IMR-90 (cell line): ENCODE measurements around the gene KRTAP4-12. TPM values are rescaled to one million over a fixed set of nuclear protein-coding genes. Genes with fewer than 3 reads are reported as not detected.
"Not testable (repeated sequence)": the region's sequence is repeated elsewhere in the genome, so short reads cannot be mapped to it uniquely, and the experiment has no call there.

Experiments used
- ATAC-seq: fragments of 200-7000 bp; cut with Tn5 transposase; 2 replicates; pipeline ENCODE4 v1.9.1; 2020; ENCODE audit warnings: low read depth, mild to moderate bottlenecking, moderate library complexity
- BruUV-seq: library from RNA; stranded (reverse); fragments of 400-500 nt; replicated peaks from 2 replicates; lab custom pipeline; 2021; lab: Mats Ljungman, UMichigan
- CTCF ChIA-PET: fragments of 300-600 bp; formaldehyde crosslinking; extraction: SDS; loops from one replicate; lab custom pipeline; 2021; ENCODE audit warnings: antibody characterized with exemption; lab: Yijun Ruan, JAX
- POLR2A ChIA-PET: fragments of 300-600 bp; sonication (Branson Sonifier 250); formaldehyde crosslinking; loops from one replicate; lab custom pipeline; 2022; ENCODE audit warnings: antibody characterized with exemption; ENCODE audit not compliant: unreplicated experiment; lab: Charles Lee
- DNase-seq: peaks from one replicate; pipeline ENCODE4 v3.0.0; 2013
- H2AFZ ChIP-seq: replicated peaks from 2 replicates; pipeline ENCODE3; 2013; ENCODE audit warnings: low read length, mild to moderate bottlenecking; ENCODE audit not compliant: poor library complexity
- H2AK5ac ChIP-seq: 2 replicates; pipeline ENCODE4 v1.6.1; 2013; ENCODE audit warnings: low read depth, low read length, inconsistent platforms
- H2AK9ac ChIP-seq: replicated peaks from 2 replicates; pipeline ENCODE3; 2013; ENCODE audit warnings: mild to moderate bottlenecking, low read depth, low read length, moderate library complexity; ENCODE audit not compliant: poor library complexity
- H2BK120ac ChIP-seq: 2 replicates; pipeline ENCODE4 v1.6.1; 2013; ENCODE audit warnings: low read depth, low read length, inconsistent platforms
- H2BK15ac ChIP-seq: 3 replicates; pipeline ENCODE4 v1.6.1; 2013; ENCODE audit warnings: low read depth, low read length, inconsistent platforms
- H2BK20ac ChIP-seq: 2 replicates; pipeline ENCODE4 v1.6.1; 2013; ENCODE audit warnings: low read depth, mild to moderate bottlenecking, inconsistent platforms, low read length, moderate library complexity
- H2BK5ac ChIP-seq: 2 replicates; pipeline ENCODE4 v1.6.1; 2013; ENCODE audit warnings: mild to moderate bottlenecking, low read depth, low read length, inconsistent platforms; ENCODE audit not compliant: poor library complexity, severe bottlenecking
- H3K14ac ChIP-seq: replicated peaks from 2 replicates; pipeline ENCODE4 v1.6.1; 2013; ENCODE audit warnings: low read depth, low read length, inconsistent platforms
- H3K18ac ChIP-seq: 2 replicates; pipeline ENCODE4 v1.6.1; 2013; ENCODE audit warnings: low read depth, low read length, control low read depth
- H3K23ac ChIP-seq: 2 replicates; pipeline ENCODE4 v1.6.1; 2013; ENCODE audit warnings: low read depth, low read length, inconsistent platforms
- H3K27ac ChIP-seq: 2 replicates; pipeline ENCODE4 v1.5.1; 2013; ENCODE audit warnings: mild to moderate bottlenecking, control low read depth, low read length; ENCODE audit not compliant: insufficient read depth
- H3K27me3 ChIP-seq: 2 replicates; pipeline ENCODE4 v1.6.1; 2013; ENCODE audit warnings: low read length; ENCODE audit not compliant: control insufficient read depth, insufficient read depth
- H3K36me3 ChIP-seq: 2 replicates; pipeline ENCODE4 v1.6.1; 2013; ENCODE audit warnings: low read length, mixed read lengths; ENCODE audit not compliant: control insufficient read depth, insufficient read depth
- H3K4ac ChIP-seq: 2 replicates; pipeline ENCODE4 v1.6.1; 2013; ENCODE audit warnings: low read depth, low read length, inconsistent platforms
- H3K4me1 ChIP-seq: 2 replicates; pipeline ENCODE4 v1.6.1; 2013; ENCODE audit warnings: low read length, mixed read lengths; ENCODE audit not compliant: control insufficient read depth, insufficient read depth
- H3K4me2 ChIP-seq: 2 replicates; pipeline ENCODE4 v1.6.1; 2013; ENCODE audit warnings: low read depth, mild to moderate bottlenecking, control low read depth, low read length, moderate library complexity
- H3K4me3 ChIP-seq: 2 replicates; pipeline ENCODE4 v1.5.1; 2013; ENCODE audit warnings: low read depth, mild to moderate bottlenecking, control low read depth, low read length, moderate library complexity; ENCODE audit not compliant: insufficient read depth
- H3K56ac ChIP-seq: 2 replicates; pipeline ENCODE4 v1.6.1; 2013; ENCODE audit warnings: low read length, inconsistent platforms; ENCODE audit not compliant: insufficient read depth; ENCODE audit errors: extremely low read depth
- H3K79me1 ChIP-seq, 2 experiments: 2 replicates each; pipeline ENCODE4 v1.6.1; 2013; ENCODE audit warnings: low read length in 2 of 2, inconsistent platforms in 1 of 2, low read depth in 1 of 2
- H3K9ac ChIP-seq: 2 replicates; pipeline ENCODE4 v1.6.1; 2013; ENCODE audit warnings: low read depth, low read length, control low read depth
- H3K9me1 ChIP-seq: 2 replicates; pipeline ENCODE4 v1.6.1; 2013; ENCODE audit warnings: low read length, inconsistent platforms; ENCODE audit not compliant: insufficient read depth
- H3K9me3 ChIP-seq: 2 replicates; pipeline ENCODE4 v1.6.1; 2013; ENCODE audit warnings: low read length; ENCODE audit not compliant: control insufficient read depth, insufficient read depth
- H4K20me1 ChIP-seq: 2 replicates; pipeline ENCODE4 v1.6.1; 2013; ENCODE audit warnings: low read length, inconsistent platforms; ENCODE audit not compliant: insufficient read depth
- H4K5ac ChIP-seq: 2 replicates; pipeline ENCODE4 v1.6.1; 2013; ENCODE audit warnings: mild to moderate bottlenecking, low read depth, low read length, control low read depth
- H4K8ac ChIP-seq, 2 experiments: 2 replicates each; pipeline ENCODE4 v1.6.1; 2013; ENCODE audit warnings: low read depth in 2 of 2, low read length in 2 of 2, control low read depth in 1 of 2, inconsistent platforms in 1 of 2
- H4K91ac ChIP-seq: 2 replicates; pipeline ENCODE4 v1.6.1; 2013; ENCODE audit warnings: low read depth, low read length, inconsistent platforms; ENCODE audit not compliant: insufficient read depth
- WGBS, 2 experiments: methylation state at CpG; one replicate each; pipeline versions ENCODE4 v1.1.5 to v1.1.7; 2013; ENCODE audit warnings: missing lambda C conversion rate in 2 of 2; ENCODE audit not compliant: insufficient read length in 1 of 2; ENCODE audit errors: extremely low coverage in 2 of 2; 5-methylcytosine and 5-hydroxymethylcytosine counted together
- dilution Hi-C: fragments of 300-500 bp; cut with HindIII; formaldehyde crosslinking; loops from one replicate; pipeline ENCODE4 v1.14.3; 2018; ENCODE audit warnings: low sequenced_read_pairs; ENCODE audit not compliant: unreplicated experiment
- in situ Hi-C: fragments of 300-500 bp; cut with MboI; formaldehyde crosslinking; loops from 3 replicates; pipeline ENCODE4 v1.14.3; 2019; ENCODE audit warnings: low sequenced_read_pairs, inconsistent platforms, mixed read lengths
- intact Hi-C: fragments of 100-400 bp; cut with micrococcal nuclease; formaldehyde crosslinking; loops from 2 replicates; pipeline ENCODE4 v1.10.0; 2022
- polyA plus RNA-seq, 3 experiments: library from polyadenylated mRNA; depleted of rRNA; stranded (reverse); fragments of >200 nt; gene quantifications; 2 replicates each; pipeline ENCODE4 v1.2.3, GENCODE V29; 2012; ENCODE audit warnings: low replicate concordance in 1 of 3
- total RNA-seq: library from RNA; depleted of rRNA; stranded (reverse); fragments of >200 nt; gene quantifications from 2 replicates; pipeline ENCODE4 v1.2.3, GENCODE V29; 2012

The KRTAP4-12 gene
- total and polyA plus RNA-seq, 2 of the 4 experiments (the other 2 are of a cell fraction): 0.18 to 1.1 TPM

GRCh38 chr17:41117846-41118386, 6.1 kb downstream of the KRTAP4-12 start, which contains the start of gene KRTAP4-11:
Gene KRTAP4-11, minus strand, starts transcription at chr17:41118373. Its CDS starts 58 bp downstream, at chr17:41118315.
- CTCF ChIA-PET, DNase-seq, BruUV-seq, H3K4me2 ChIP-seq, H3K4me3 ChIP-seq, H3K9ac ChIP-seq, in situ Hi-C loops, H3K18ac ChIP-seq, H4K20me1 ChIP-seq, intact Hi-C loops, H3K56ac ChIP-seq, H4K5ac ChIP-seq, ATAC-seq, H2BK15ac ChIP-seq, H3K9me3 ChIP-seq, H2AFZ ChIP-seq, POLR2A ChIA-PET, dilution Hi-C loops, H2AK9ac ChIP-seq, H2BK20ac ChIP-seq, H3K79me1 ChIP-seq, H3K4me1 ChIP-seq, H3K36me3 ChIP-seq, H3K9me1 ChIP-seq, H3K27ac ChIP-seq, H3K27me3 ChIP-seq, H3K23ac ChIP-seq: not testable (repeated sequence)
- Histone ChIP-seq H4K91ac (0 out of 2 replicates have a peak within 1 kb of the TSS, but pooled peaks have one; percentile 30), H3K14ac (peak within 1 kb of the TSS; percentile 9; the same call in 1 of the 2 replicates), H2BK5ac (peak within 1 kb of the TSS; percentile 42), H4K8ac (peak within 1 kb of the TSS in 1 of 2 experiments; percentile 62; a peak in 2 of 4 replicates), H2AK5ac (peak within 1 kb of the TSS; percentile 70), H2BK120ac (peak within 1 kb of the TSS; percentile 14; the same call in 1 of the 2 replicates), H3K4ac (peak within 1 kb of the TSS; percentile 56)
- WGBS, 2 experiments: 91% methylated on average over 3 of the region's 10 CpGs; no CpG with 5 or more reads in 1 of the 2 experiments
